A549 treated with Mapracorat at 1 μM for 4 hours (cell line): ENCODE data around the gene ABCA9. TPM values are rescaled to one million over a fixed set of nuclear protein-coding genes. Genes with fewer than 3 reads are reported as not detected.

ENCODE experiments used
- total RNA-seq: library from RNA; stranded (reverse); fragments of 200-300 nt; extraction: Qiagen RNA extraction; gene quantifications from 5 replicates; pipeline ENCODE4 v1.2.3, GENCODE V29; 2022

Gene ABCA9
- total RNA-seq: not detected in 5 replicates

GRCh38 chr17:69060822-69061221 lies at the start of gene ABCA9:
Gene ABCA9 (minus strand): TSS chr17:69060927. CDS start chr17:69051126, 9,801 bp downstream.

GRCh38 chr17:68955181-68955841 lies 105.4 kb downstream of the ABCA9 start, which contains the start of gene ABCA8:
Gene ABCA8 (minus strand): TSS chr17:68955392. CDS start chr17:68942034, 13,358 bp downstream.

Other genes with a start within 250 kb of the ABCA9 start
- 0.21 to 0.36 TPM (median 0.27 TPM) in 5 replicates for gene ABCA8, start 105.5 kb downstream of the ABCA9 start, total RNA-seq
- gene ABCA6, start 81.0 kb upstream of the ABCA9 start, total RNA-seq: not detected in 5 replicates
- gene ABCA10, start 167.9 kb upstream of the ABCA9 start, total RNA-seq: 0.07 to 0.19 TPM (median 0.08 TPM) in 5 replicates